Thoracic aorta (tissue), 2 donors: ENCODE results near the gene BLVRB. TPM values are rescaled to one million over a fixed set of nuclear protein-coding genes. Genes with fewer than 3 reads are reported as not detected.
"Not testable (repeated sequence)": the region's sequence is repeated elsewhere in the genome, so short reads cannot be mapped to it uniquely, and the experiment has no call there.

Experiments
- ATAC-seq: fragments of 150-250 bp; one replicate; pipeline ENCODE4 v1.8.0; 2017; ENCODE audit warnings: low read depth; ENCODE audit not compliant: insufficient number of reproducible peaks, low FRiP score
- DNase-seq: peaks from one replicate; pipeline ENCODE4 v3.0.0-alpha.2; 2020; ENCODE audit warnings: low spot score
- H3K27ac ChIP-seq, 2 donors: fragments of 200-600 bp; sonication (generic); 1 replicate in 1 of 2; 2 replicates in 1 of 2; pipeline ENCODE4 v1.5.1; 2016; ENCODE audit warnings: mild to moderate bottlenecking in 2 of 2, moderate library complexity in 2 of 2
- H3K27me3 ChIP-seq: fragments of 200-600 bp; sonication (generic); replicated peaks from 2 replicates; pipeline ENCODE4 v1.6.0; 2016; ENCODE audit warnings: mild to moderate bottlenecking; ENCODE audit not compliant: insufficient read depth
- H3K36me3 ChIP-seq: fragments of 200-600 bp; sonication (generic); one replicate; pipeline ENCODE4 v1.5.1; 2016
- H3K4me1 ChIP-seq, 2 donors: fragments of 200-600 bp; sonication (generic); 1 replicate in 1 of 2; 2 replicates in 1 of 2; pipeline versions ENCODE4 v1.5.1 to v1.6.0; 2016; ENCODE audit warnings: low read depth in 2 of 2, mild to moderate bottlenecking in 1 of 2; ENCODE audit not compliant: control insufficient read depth in 1 of 2
- H3K4me3 ChIP-seq: fragments of 200-600 bp; sonication (generic); 2 replicates; pipeline ENCODE4 v1.5.1; 2016; ENCODE audit warnings: mild to moderate bottlenecking
- H3K9me3 ChIP-seq: fragments of 200-600 bp; sonication (generic); 2 replicates; pipeline ENCODE4 v1.5.1; 2016
- CTCF ChIP-seq: fragments of 200-600 bp; sonication (generic); IDR thresholded peaks from one replicate; pipeline ENCODE4 v1.5.1; 2019; ENCODE audit warnings: antibody characterized with exemption
- total RNA-seq, 2 donors: library from RNA; depleted of rRNA; stranded (reverse); fragments of >200 nt; gene quantifications; one replicate each; pipeline versions ENCODE4 v1.1.0 to v1.2.3, GENCODE V29; 2016

Gene BLVRB
- total RNA-seq, 2 donors from 2014 or later: 97.4 to 229 TPM

GRCh38 chr19:40489882-40490230, 24.3 kb upstream of the BLVRB start:
- Histone ChIP-seq H3K4me1 (no peaks in the 10 kb centered on the region), H3K9me3 (no peaks in the 10 kb centered on the region), H3K27ac (no peak overlapping the region), H3K36me3 (no peaks in the 10 kb centered on the region), H3K4me3 (no peak overlapping the region), H3K27me3 (no peaks in the 10 kb centered on the region)
- ATAC-seq (no peak), DNase-seq (no peak)
- TF ChIP-seq CTCF: no peak

- Histone ChIP-seq H3K4me3 (no peak overlapping the region), H3K36me3 (no peaks in the 10 kb centered on the region), H3K27me3 (no peaks in the 10 kb centered on the region), H3K4me1 (no peaks in the 10 kb centered on the region), H3K27ac (no peak overlapping the region), H3K9me3 (no peaks in the 10 kb centered on the region)
- DNase-seq (no peak), ATAC-seq (no peak)
- TF ChIP-seq CTCF: no peak
Measured at GRCh38 chr19:40486017-40486416, 20.5 kb upstream of the BLVRB start.

- not testable (repeated sequence) for H3K4me1 ChIP-seq, H3K36me3 ChIP-seq, DNase-seq, ATAC-seq, H3K9me3 ChIP-seq, H3K27me3 ChIP-seq, H3K4me3 ChIP-seq, H3K27ac ChIP-seq
Measured at GRCh38 chr19:40475878-40476644, 10.5 kb upstream of the BLVRB start.

DNA sequence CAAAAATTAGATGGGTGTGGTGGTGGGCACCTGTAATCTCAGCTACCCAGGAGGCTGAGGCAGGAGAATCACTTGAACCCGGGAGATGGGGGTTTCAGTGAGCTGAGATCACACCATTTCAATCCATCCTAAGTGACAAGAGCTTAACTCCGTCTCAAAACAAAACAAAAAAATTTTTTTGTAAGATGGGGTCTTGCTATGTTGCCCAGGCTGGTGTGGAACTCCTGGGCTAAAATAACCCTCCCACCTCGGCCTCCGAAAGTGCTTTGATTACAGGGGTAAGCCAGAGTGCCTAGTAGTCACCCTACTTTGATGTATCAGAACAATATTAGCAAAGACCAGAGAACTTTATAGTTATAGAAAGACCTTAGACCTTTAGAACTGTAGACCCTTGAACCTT, 9.2 kb upstream of the BLVRB start:
- Histone ChIP-seq H3K4me1 (no peaks in the 10 kb centered on the region), H3K27me3 (no peaks in the 10 kb centered on the region), H3K9me3 (no peaks in the 10 kb centered on the region), H3K36me3 (no peaks in the 10 kb centered on the region), H3K4me3 (no peak overlapping the region), H3K27ac (no peak overlapping the region)
- no peak for TF ChIP-seq CTCF
- DNase-seq: no peak
- no peak for ATAC-seq

DNA sequence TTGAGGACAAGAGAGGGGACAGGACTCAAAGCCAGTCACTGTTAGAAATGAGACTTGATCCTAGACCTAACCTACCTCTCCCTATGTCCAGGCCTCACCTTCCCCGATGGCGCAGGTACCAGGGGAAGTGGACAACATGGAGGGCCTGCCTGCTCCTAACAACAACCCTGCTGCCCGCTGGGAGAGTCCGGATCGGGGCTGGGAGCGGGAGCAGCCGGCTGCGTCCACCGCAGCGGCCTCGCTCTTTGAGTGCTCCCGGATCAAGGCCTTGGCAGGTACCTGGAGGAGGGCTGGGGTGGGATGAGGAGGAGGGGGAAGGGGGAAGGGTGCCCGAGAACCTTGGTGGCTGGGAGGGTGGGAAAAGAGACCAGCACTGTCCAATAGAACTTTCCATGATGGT, 7.0 kb upstream of the BLVRB start:
- ATAC-seq (no peak), DNase-seq (no peak)
- Histone ChIP-seq H3K27ac (no peak overlapping the region), H3K9me3 (no peaks in the 10 kb centered on the region), H3K27me3 (no peaks in the 10 kb centered on the region), H3K4me1 (peaks cover 0 to under 1% of the 10 kb centered on the region in 2 donors), H3K36me3 (no peaks in the 10 kb centered on the region), H3K4me3 (no peak overlapping the region)
- TF ChIP-seq CTCF: no peak

- no peak for TF ChIP-seq CTCF
- ATAC-seq: no peak
- Histone ChIP-seq H3K27me3 (no peaks in the 10 kb centered on the region), H3K27ac (no peak overlapping the region), H3K36me3 (no peaks in the 10 kb centered on the region), H3K4me1 (peaks cover 5 to 6% of the 10 kb centered on the region in 2 donors), H3K4me3 (no peak overlapping the region), H3K9me3 (no peaks in the 10 kb centered on the region)
- DNase-seq: no peak
Measured at GRCh38 chr19:40471111-40471510, 5.6 kb upstream of the BLVRB start.
